Uterus (tissue), 2 donors: Measurements from ENCODE around the gene ULK3.

ENCODE experiments used
- POLR2A ChIP-seq, 2 donors: fragments of 450-650 bp; IDR thresholded peaks; one replicate each; pipeline ENCODE4 v1.6.1; 2016; ENCODE audit warnings: antibody characterized with exemption in 2 of 2, mild to moderate bottlenecking in 1 of 2, moderate library complexity in 1 of 2
- TF ChIP-seq, protein P1 (sequence below), 4 experiments: fragments of 200-600 bp in 2 of 4; fragments of 450-650 bp in 2 of 4; sonication (generic) in 2 of 4; IDR thresholded peaks; one replicate each; pipeline ENCODE4 v1.5.1; 2016 to 2019; ENCODE audit warnings: antibody characterized with exemption in 4 of 4, mild to moderate bottlenecking in 2 of 4, moderate library complexity in 1 of 4

- TF ChIP-seq, protein P1, sequence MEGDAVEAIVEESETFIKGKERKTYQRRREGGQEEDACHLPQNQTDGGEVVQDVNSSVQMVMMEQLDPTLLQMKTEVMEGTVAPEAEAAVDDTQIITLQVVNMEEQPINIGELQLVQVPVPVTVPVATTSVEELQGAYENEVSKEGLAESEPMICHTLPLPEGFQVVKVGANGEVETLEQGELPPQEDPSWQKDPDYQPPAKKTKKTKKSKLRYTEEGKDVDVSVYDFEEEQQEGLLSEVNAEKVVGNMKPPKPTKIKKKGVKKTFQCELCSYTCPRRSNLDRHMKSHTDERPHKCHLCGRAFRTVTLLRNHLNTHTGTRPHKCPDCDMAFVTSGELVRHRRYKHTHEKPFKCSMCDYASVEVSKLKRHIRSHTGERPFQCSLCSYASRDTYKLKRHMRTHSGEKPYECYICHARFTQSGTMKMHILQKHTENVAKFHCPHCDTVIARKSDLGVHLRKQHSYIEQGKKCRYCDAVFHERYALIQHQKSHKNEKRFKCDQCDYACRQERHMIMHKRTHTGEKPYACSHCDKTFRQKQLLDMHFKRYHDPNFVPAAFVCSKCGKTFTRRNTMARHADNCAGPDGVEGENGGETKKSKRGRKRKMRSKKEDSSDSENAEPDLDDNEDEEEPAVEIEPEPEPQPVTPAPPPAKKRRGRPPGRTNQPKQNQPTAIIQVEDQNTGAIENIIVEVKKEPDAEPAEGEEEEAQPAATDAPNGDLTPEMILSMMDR (IDR thresholded peaks at IDR 0.05), result no peak
- no peak for TF ChIP-seq POLR2A (IDR thresholded peaks at IDR 0.05)
Observed at GRCh38 chr15:74847432-74847831, 4.5 kb upstream of the ULK3 start.
